ENCODE results near the gene OR2G3. TPM values are rescaled to one million over a fixed set of nuclear protein-coding genes. Genes with fewer than 3 reads are reported as not detected.

The OR2G3 gene
- total and polyA plus RNA-seq, 2 of the 8 experiments (the other 6 are each of a cell fraction or from before 2014, with no cell fraction given) = not detected

DNA sequence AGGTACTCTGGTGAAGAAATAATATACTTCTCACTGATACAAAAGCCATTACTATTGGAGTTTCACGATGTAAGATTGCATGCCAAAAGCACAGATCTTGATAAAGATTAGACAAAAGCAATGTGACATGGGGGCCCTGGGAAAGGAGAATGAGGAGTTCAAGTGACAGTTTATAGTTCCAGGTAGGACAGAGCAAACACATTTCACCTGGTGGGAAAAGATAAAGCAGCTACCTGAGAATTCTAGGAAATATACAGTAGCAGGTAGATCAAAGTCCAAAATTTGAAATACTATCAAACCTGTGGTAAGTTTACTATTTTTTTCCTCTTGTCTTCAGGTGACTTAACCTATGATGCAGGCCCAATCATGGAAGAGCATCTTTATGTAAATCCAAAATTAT is 8.0 kb downstream of the OR2G3 start (continued):
- no peak for TF ChIP-seq SIRT6 (IDR thresholded peaks at IDR 0.05; ENCODE audit: low read length)

DNA sequence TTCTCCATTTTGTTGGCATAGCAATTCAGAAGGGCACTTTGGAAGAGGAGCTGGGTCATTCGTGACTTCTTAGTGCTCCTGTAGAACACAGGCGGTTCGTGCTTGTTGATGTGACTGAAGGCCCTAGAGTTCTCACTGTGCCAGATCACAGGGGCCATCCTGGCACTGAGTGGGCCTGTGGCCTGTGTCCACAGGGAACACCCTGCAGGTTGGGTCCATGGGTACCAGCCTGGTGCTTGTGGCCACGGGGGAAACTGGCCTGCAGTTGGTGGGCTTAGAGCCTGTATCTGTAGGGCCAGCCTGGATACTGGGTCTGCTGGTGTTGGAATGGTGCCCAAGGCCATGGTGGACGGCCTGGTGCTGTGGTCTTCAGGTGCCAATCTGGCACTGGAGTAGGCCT is 9.2 kb downstream of the OR2G3 start:
- Histone ChIP-seq H3K4me3 (ENCODE audit: extremely low read depth in 1 of 4, insufficient read depth in 2 of 4, low read depth in 3 of 4, low read length in 4 of 4) (no peak overlapping the region), H4K5ac (ENCODE audit: insufficient read length, low read depth, low read length) (no peak overlapping the region), H2BK120ac (replicated peaks; ENCODE audit: low read depth, low read length) (no peak overlapping the region), H2AFZ (ENCODE audit: low read length) (no peak overlapping the region), H4K8ac (ENCODE audit: extremely low read depth, insufficient read depth, low read length) (no peak overlapping the region), H4K20me1 (replicated peaks in 1 of 2; ENCODE audit: control insufficient read depth in 1 of 2, insufficient read depth in 2 of 2, low read length in 2 of 2) (no peaks in the 10 kb centered on the region), H3K27me3 (replicated peaks in 1 of 4; ENCODE audit: control insufficient read depth in 3 of 4, extremely low read depth in 1 of 4, insufficient read depth in 3 of 4, low read length in 3 of 4) (no peaks in the 10 kb centered on the region), H3K23ac (ENCODE audit: insufficient read length) (no peak overlapping the region), H3K14ac (ENCODE audit: insufficient read length) (no peak overlapping the region), H3K79me2 (ENCODE audit: control insufficient read depth in 1 of 2, insufficient read depth in 2 of 2, low read length in 2 of 2) (no peaks in the 10 kb centered on the region), H4K91ac (replicated peaks; ENCODE audit: insufficient read length, low read length) (no peak overlapping the region), H3K56ac (replicated peaks; ENCODE audit: insufficient read length, low read depth, low read length) (no peak overlapping the region), H3K9me3 (ENCODE audit: insufficient read depth in 2 of 2, low read depth in 1 of 2, low read length in 1 of 2) (peaks cover 6 to 32% of the 10 kb centered on the region in 2 experiments; a peak in 2 of 4 replicates), H2BK20ac (ENCODE audit: low read length) (no peak overlapping the region), H3K18ac (ENCODE audit: extremely low read depth, low read length) (no peak overlapping the region), H2BK15ac (ENCODE audit: low read length) (no peak overlapping the region), H2BK5ac (ENCODE audit: low read depth, low read length) (no peak overlapping the region), H3K23me2 (ENCODE audit: low read depth, low read length) (no peaks in the 10 kb centered on the region), H3K4me2 (ENCODE audit: insufficient read depth in 1 of 2, low read depth in 2 of 2, low read length in 2 of 2) (no peak overlapping the region), H3K79me1 (ENCODE audit: low read depth, low read length) (no peaks in the 10 kb centered on the region), H3K4me1 (replicated peaks in 1 of 4; ENCODE audit: control insufficient read depth in 3 of 4, insufficient read depth in 4 of 4, low read length in 3 of 4) (no peaks in the 10 kb centered on the region; a peak in 1 of 7 replicates), H3K9ac (replicated peaks in 1 of 4; ENCODE audit: extremely low read depth in 1 of 4, low read depth in 3 of 4, low read length in 3 of 4) (no peak overlapping the region), H2BK12ac (ENCODE audit: low read depth, low read length) (no peak overlapping the region), H3K4ac (replicated peaks; ENCODE audit: insufficient read length, low read depth, low read length) (no peak overlapping the region), H3K27ac (ENCODE audit: low read depth, low read length) (no peak overlapping the region), H3K36me3 (ENCODE audit: control insufficient read depth in 2 of 4, insufficient read depth in 4 of 4, low read length in 3 of 4) (no peaks in the 10 kb centered on the region), H2AK5ac (ENCODE audit: low read depth, low read length) (no peak overlapping the region)
- CTCF ChIA-PET (ENCODE audit: partially characterized antibody) = no interaction called here
- DNase-seq (ENCODE audit: low read depth in 1 of 2, low spot score in 2 of 2) (no peak), FAIRE-seq (no peak)
- POLR2A ChIA-PET (ENCODE audit: partially characterized antibody) = no interaction called here
- TF ChIP-seq SUZ12 (IDR thresholded peaks at IDR 0.05; ENCODE audit: low read length) (no peak), FOSL1 (IDR thresholded peaks at IDR 0.05; ENCODE audit: insufficient read depth, low read depth, low read length) (no peak), JUN (IDR thresholded peaks at IDR 0.05; ENCODE audit: low read depth, low read length) (no peak), JUND (IDR thresholded peaks at IDR 0.05; ENCODE audit: low read length) (no peak), SRF (IDR thresholded peaks at IDR 0.05; ENCODE audit: low read depth, low read length) (no peak), NRF1 (IDR thresholded peaks at IDR 0.05; ENCODE audit: low read depth, low read length) (no peak), SIRT6 (IDR thresholded peaks at IDR 0.05; ENCODE audit: low read length) (no peak)
- TF ChIP-seq, protein P1, sequence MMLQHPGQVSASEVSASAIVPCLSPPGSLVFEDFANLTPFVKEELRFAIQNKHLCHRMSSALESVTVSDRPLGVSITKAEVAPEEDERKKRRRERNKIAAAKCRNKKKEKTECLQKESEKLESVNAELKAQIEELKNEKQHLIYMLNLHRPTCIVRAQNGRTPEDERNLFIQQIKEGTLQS (IDR thresholded peaks at IDR 0.05; ENCODE audit: insufficient read depth, low read depth, low read length) = no peak
- 75% methylated on average over 5 of the region's 5 CpGs; no CpG with 5 or more reads in 1 of the 2 experiments for WGBS, 2 experiments (ENCODE audit: extremely low coverage in 1 of 2, insufficient coverage in 1 of 2, insufficient read length in 1 of 2, insufficient replicate concordance in 2 of 2, low coverage in 1 of 2, low lambda C conversion rate in 2 of 2, missing lambda C conversion rate in 1 of 2)

All from H1 (cell line).